Ecto neural progenitor cell (in vitro differentiated cells): ENCODE results near the gene PLAAT5.
"Not testable (repeated sequence)": the region's sequence is repeated elsewhere in the genome, so short reads cannot be mapped to it uniquely, and the experiment has no call there.

ENCODE experiments used
- DNase-seq: peaks from one replicate; pipeline ENCODE4 v3.0.0-alpha.2; 2018; ENCODE audit warnings: low spot score

PLAAT5 gene

GRCh38 chr11:63480039-63480438, 10.9 kb downstream of the PLAAT5 start:
- DNase-seq = no peak

DNA sequence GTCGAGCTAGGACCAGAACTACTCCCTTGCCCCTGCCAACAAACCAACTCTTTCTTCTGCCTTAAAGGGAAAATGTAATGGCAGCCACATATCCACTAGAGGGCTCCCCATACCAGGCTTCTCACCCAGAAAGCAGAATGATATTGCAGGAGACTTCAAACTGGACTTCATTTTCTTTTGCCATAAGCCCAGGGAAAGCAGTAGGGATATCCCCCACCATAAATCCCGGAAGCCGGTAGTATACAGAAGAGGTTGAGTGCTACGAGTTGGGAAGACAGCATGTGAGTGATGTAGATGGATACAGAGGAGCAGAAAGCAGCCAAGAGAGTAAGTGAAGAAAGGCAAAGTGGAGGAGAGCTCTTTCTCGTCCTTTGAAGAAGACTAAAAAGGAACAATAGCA, 12.1 kb downstream of the PLAAT5 start:
- peak; percentile 58 for DNase-seq

GRCh38 chr11:63476618-63477017, 14.3 kb downstream of the PLAAT5 start:
- DNase-seq = no peak

- no peak for DNase-seq
Observed at GRCh38 chr11:63472372-63472771, 18.6 kb downstream of the PLAAT5 start.

GRCh38 chr11:63470311-63470710, 20.7 kb downstream of the PLAAT5 start:
- DNase-seq = no peak

DNA sequence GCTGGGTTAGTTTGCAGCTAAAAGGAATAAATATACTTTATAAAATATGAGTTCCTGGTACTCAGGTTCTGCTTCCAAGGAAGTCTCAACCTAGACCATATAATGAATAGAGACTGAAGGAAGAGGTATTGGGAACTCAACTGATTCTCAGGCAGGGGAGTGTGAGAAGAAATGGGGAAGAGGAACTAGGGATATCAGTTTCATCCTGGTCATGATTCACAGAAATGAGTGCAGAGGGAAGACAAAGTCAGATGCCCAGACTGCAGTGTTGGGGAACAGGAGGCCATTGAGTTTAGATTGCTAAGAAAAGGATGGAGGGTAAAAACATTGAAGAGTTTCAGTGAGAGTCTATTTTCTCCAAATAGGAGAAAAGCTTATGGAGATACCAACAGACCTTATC, 28.8 kb downstream of the PLAAT5 start:
- no peak for DNase-seq

DNA sequence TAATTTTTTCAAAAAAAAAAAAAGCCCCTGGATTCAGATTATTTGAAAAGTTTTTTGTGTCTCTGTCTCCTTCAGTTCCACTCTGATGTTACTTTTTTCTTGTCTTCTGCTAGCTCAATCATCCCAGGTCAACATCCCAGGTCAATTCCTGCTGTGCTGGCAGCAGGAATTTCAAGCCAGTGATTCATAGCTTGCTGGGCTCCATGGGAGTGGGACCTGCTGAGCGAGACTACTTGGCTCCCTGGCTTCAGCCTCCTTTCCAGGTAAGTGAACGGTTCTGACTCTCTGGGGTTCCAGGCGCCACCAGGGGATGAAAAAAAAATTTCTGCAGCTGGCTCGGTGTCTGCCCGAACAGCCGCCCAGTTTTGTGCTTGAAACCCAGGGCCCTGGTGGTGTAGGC, 31.4 kb downstream of the PLAAT5 start:
- DNase-seq = no peak

DNA sequence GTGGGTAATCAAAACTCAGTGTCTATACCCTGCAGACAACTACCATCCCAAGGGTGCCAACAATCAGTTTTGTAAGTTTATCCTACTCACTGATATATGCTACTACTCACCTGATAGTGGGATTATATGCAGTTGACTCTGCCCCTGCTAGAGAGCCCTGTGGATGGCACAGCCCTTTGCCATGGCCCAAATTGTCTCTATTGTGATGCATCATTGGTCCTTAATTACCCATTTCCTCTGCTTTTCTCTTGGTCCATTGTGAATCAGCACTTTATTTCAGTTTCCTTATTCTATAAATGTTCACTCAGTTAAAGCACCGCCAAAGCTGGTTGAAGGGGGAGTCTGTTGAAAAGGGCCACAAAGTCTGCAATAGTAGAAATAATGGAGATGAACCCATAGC, 42.3 kb downstream of the PLAAT5 start:
- no peak for DNase-seq

GRCh38 chr11:63445720-63446119, 45.2 kb downstream of the PLAAT5 start:
- no peak for DNase-seq

DNA sequence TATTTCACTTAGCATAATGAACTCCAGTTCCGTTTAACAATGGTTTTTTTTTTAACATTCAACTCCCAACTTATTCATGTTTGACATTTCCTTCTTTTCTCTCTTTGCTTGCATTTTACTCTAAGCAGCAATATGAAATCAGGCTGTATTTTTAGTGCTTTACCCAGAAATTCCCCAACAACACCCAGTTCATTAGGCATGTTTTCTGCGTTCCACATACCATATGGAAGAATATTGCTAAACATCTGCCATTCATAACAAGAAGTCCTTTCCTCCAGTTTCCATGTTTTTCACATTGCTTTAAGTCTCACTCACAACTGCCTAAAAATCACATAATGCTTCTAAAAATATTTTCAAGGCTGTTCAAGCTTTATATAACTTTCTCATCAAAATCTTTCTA, 45.8 kb downstream of the PLAAT5 start:
- DNase-seq = no peak

- no peak for DNase-seq
Observed at GRCh38 chr11:63444160-63444559, 46.8 kb downstream of the PLAAT5 start.

GRCh38 chr11:63443714-63444113, 47.3 kb downstream of the PLAAT5 start:
- DNase-seq = no peak

DNA sequence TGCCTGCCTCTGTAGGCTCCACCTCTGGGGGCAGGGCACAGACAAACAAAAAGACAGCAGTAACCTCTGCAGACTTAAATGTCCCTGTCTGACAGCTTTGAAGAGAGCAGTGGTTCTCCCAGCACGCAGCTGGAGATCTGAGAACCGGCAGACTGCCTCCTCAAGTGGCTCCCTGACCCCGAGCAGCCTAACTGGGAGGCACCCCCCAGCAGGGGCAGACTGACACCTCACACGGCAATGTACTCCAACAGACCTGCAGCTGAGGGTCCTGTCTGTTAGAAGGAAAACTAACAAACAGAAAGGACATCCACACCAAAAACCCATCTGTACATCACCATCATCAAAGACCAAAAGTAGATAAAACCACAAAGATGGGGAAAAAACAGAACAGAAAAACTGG, 55.1 kb downstream of the PLAAT5 start:
- not testable (repeated sequence) for DNase-seq

- not testable (repeated sequence) for DNase-seq
Observed at GRCh38 chr11:63435351-63435750, 55.6 kb downstream of the PLAAT5 start.

- DNase-seq = not testable (repeated sequence)
Observed at GRCh38 chr11:63430731-63431130, 60.2 kb downstream of the PLAAT5 start.

DNA sequence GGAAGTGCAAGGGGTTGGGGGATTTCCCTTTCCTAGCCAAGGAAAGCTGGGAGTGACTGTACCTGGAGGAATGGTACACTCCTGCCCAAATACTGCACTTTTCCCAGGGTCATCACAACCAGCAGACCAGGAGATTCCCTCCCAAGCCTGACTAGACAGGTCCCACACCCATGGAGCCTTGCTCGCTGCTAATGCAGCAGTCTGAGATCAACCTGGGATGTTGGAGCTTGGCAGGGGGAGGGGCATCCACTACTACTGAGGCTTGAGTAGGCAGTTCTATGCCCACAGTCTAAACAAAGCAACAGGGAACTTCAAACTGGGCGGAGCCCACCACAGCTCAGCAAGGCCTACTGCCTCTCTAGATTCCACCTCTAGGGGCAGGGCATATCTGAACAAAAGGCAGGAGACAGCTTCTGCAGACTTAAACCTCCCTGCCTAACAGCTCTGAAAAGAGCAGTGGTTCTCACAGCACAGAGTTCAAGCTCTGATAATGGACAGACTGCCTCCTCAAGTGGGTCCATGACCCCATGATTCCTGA, 62.9 kb downstream of the PLAAT5 start:
- DNase-seq = no peak

GRCh38 chr11:63417174-63417852, 73.7 kb downstream of the PLAAT5 start:
- DNase-seq = no peak
